Glutamatergic neuron (in vitro differentiated cells): Measurements from ENCODE around the gene NHS. TPM values are rescaled to one million over a fixed set of nuclear protein-coding genes. Genes with fewer than 3 reads are reported as not detected.
"Not testable (repeated sequence)": the region's sequence is repeated elsewhere in the genome, so short reads cannot be mapped to it uniquely, and the experiment has no call there.

Source experiments
- DNase-seq: peaks from one replicate; pipeline ENCODE4 v3.0.0; 2022
- H3K27ac Mint-ChIP-seq: one replicate; pipeline ENCODE4 v1.8.0; 2020; ENCODE audit warnings: mild to moderate bottlenecking, mixed read lengths, inconsistent platforms; ENCODE audit not compliant: unreplicated experiment
- H3K27me3 Mint-ChIP-seq: one replicate; pipeline ENCODE4 v1.8.0; 2020; ENCODE audit warnings: mild to moderate bottlenecking, moderate library complexity, mixed read lengths, inconsistent platforms; ENCODE audit not compliant: unreplicated experiment
- H3K36me3 Mint-ChIP-seq: one replicate; pipeline ENCODE4 v1.8.0; 2020; ENCODE audit warnings: mild to moderate bottlenecking, mixed read lengths, inconsistent platforms; ENCODE audit not compliant: unreplicated experiment
- H3K4me1 Mint-ChIP-seq: one replicate; pipeline ENCODE4 v1.8.0; 2020; ENCODE audit warnings: mild to moderate bottlenecking, low read depth, mixed read lengths, inconsistent platforms; ENCODE audit not compliant: unreplicated experiment
- H3K4me3 Mint-ChIP-seq: one replicate; pipeline ENCODE4 v1.8.0; 2020; ENCODE audit warnings: mild to moderate bottlenecking, mixed read lengths, inconsistent platforms; ENCODE audit not compliant: unreplicated experiment
- H3K9me3 Mint-ChIP-seq: one replicate; pipeline ENCODE4 v1.8.0; 2020; ENCODE audit warnings: mild to moderate bottlenecking, moderate library complexity, mixed read lengths, inconsistent platforms; ENCODE audit not compliant: unreplicated experiment
- CTCF ChIP-seq: fragments of 200-600 bp; sonication (generic); IDR thresholded peaks from one replicate; pipeline ENCODE4 v1.5.0; 2021; ENCODE audit not compliant: partially characterized antibody, unreplicated experiment
- total RNA-seq: library from RNA; stranded (reverse); fragmentation: NEBNext Ultra II Directional; extraction: Animal tissue kit (Norgen Biotek cat#: 25700); gene quantifications from one replicate; pipeline ENCODE4 v1.2.1, GENCODE V29; 2021; ENCODE audit not compliant: unreplicated experiment

The NHS gene
- total RNA-seq, 1 donor from 2014 or later, result 9.1 TPM

GRCh38 chrX:17499512-17499911, 124.5 kb downstream of the NHS start:
- Mint-ChIP-seq H3K4me3 (no peak overlapping the region), H3K4me1 (no peaks in the 10 kb centered on the region), H3K9me3 (no peaks in the 10 kb centered on the region), H3K27me3 (peaks cover 2% of the 10 kb centered on the region), H3K27ac (no peak overlapping the region), H3K36me3 (no peaks in the 10 kb centered on the region)
- TF ChIP-seq CTCF, result no peak
- no peak for DNase-seq

GRCh38 chrX:17500145-17500579, 125.2 kb downstream of the NHS start:
- H3K4me3 Mint-ChIP-seq, result no peak overlapping the region
- H3K36me3 Mint-ChIP-seq, result no peaks in the 10 kb centered on the region
- H3K27me3 Mint-ChIP-seq, result peaks cover 2% of the 10 kb centered on the region
- DNase-seq, result no peak
- no peak overlapping the region for H3K27ac Mint-ChIP-seq
- H3K4me1 Mint-ChIP-seq, result no peaks in the 10 kb centered on the region
- H3K9me3 Mint-ChIP-seq, result no peaks in the 10 kb centered on the region
- TF ChIP-seq CTCF, result no peak

- Mint-ChIP-seq H3K27ac (no peak overlapping the region), H3K4me1 (no peaks in the 10 kb centered on the region), H3K36me3 (no peaks in the 10 kb centered on the region), H3K9me3 (no peaks in the 10 kb centered on the region), H3K4me3 (no peak overlapping the region), H3K27me3 (peaks cover 4% of the 10 kb centered on the region)
- no peak for TF ChIP-seq CTCF
- DNase-seq, result no peak
Observed at GRCh38 chrX:17501746-17502145, 126.7 kb downstream of the NHS start.

- not testable (repeated sequence) for H3K4me1 Mint-ChIP-seq, H3K27ac Mint-ChIP-seq, H3K27me3 Mint-ChIP-seq, H3K36me3 Mint-ChIP-seq, H3K4me3 Mint-ChIP-seq, DNase-seq, H3K9me3 Mint-ChIP-seq
Observed at GRCh38 chrX:17506352-17506751, 131.4 kb downstream of the NHS start.

- H3K27me3 Mint-ChIP-seq, result peaks cover 2% of the 10 kb centered on the region
- no peaks in the 10 kb centered on the region for H3K9me3 Mint-ChIP-seq
- H3K27ac Mint-ChIP-seq, result no peak overlapping the region
- TF ChIP-seq CTCF, result no peak
- no peak for DNase-seq
- H3K4me1 Mint-ChIP-seq, result no peaks in the 10 kb centered on the region
- no peak overlapping the region for H3K4me3 Mint-ChIP-seq
- peaks cover 4% of the 10 kb centered on the region for H3K36me3 Mint-ChIP-seq
Observed at GRCh38 chrX:17511556-17511955, 136.6 kb downstream of the NHS start.

- Mint-ChIP-seq H3K9me3 (no peaks in the 10 kb centered on the region), H3K27me3 (no peaks in the 10 kb centered on the region), H3K36me3 (no peaks in the 10 kb centered on the region), H3K4me3 (no peak overlapping the region), H3K4me1 (peaks cover 17% of the 10 kb centered on the region), H3K27ac (no peak overlapping the region)
- no peak for TF ChIP-seq CTCF
- DNase-seq, result no peak
Observed at GRCh38 chrX:17519358-17519757, 144.4 kb downstream of the NHS start.
